ENCODE results near the gene MYT1. TPM values are rescaled to one million over a fixed set of nuclear protein-coding genes. Genes with fewer than 3 reads are reported as not detected.
"Not testable (repeated sequence)": the region's sequence is repeated elsewhere in the genome, so short reads cannot be mapped to it uniquely, and the experiment has no call there.

The MYT1 gene
- not detected for polyA plus RNA-seq

DNA sequence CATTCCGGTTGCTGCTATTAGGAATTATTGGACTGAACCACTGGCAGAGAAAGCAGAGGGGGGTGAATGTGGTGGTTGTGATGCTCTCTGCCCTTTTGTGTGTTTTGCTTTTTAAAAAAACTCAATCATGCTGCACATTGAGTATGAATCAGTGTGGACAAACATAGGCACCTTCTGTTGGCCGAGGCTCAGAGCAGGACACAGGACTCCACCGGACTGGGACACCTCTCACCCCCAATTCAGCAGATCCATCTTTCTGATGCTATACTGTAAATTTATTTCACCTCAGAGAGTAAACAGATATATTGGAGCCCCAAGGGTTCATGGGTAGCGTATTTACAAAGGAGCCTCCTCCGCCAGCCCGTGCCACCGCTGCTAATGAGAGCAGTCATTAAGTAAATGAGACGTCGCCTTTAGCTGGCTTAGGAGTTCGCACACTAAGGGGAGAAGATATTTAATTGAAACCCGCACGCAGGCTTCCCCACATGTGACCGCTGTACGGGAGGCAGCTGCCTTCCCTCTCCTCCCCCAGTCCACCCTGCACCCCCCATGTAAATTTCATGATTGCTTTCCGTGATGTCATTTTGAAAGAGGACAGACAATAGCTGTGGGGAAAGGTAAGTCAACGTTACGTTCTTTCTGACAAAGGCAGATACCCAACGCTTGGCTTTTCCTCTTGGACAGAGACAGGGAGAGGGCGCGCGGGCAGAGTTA lies at the start of gene MYT1:
MYT1 (plus strand) TSS at position 330 of the 714 bp plus-strand sequence. CDS start 34,410 bp downstream, outside the sequence.
- peaks cover 0 to 1% (median 0%) of the 10 kb centered on the region in 3 donors for H3K4me1 Mint-ChIP-seq
- peaks cover 4% of the 10 kb centered on the region for H3K36me3 Mint-ChIP-seq
- peaks cover 58% of the 10 kb centered on the region for H3K27me3 Mint-ChIP-seq
- no peak within 1 kb of the TSS for H3K4me3 Mint-ChIP-seq
- peaks cover 0 to 1% (median 0%) of the 10 kb centered on the region in 3 donors for H3K9me3 Mint-ChIP-seq
- peak within 1 kb of the TSS in 1 of 3 donors; percentile 53 for H3K27ac Mint-ChIP-seq

DNA sequence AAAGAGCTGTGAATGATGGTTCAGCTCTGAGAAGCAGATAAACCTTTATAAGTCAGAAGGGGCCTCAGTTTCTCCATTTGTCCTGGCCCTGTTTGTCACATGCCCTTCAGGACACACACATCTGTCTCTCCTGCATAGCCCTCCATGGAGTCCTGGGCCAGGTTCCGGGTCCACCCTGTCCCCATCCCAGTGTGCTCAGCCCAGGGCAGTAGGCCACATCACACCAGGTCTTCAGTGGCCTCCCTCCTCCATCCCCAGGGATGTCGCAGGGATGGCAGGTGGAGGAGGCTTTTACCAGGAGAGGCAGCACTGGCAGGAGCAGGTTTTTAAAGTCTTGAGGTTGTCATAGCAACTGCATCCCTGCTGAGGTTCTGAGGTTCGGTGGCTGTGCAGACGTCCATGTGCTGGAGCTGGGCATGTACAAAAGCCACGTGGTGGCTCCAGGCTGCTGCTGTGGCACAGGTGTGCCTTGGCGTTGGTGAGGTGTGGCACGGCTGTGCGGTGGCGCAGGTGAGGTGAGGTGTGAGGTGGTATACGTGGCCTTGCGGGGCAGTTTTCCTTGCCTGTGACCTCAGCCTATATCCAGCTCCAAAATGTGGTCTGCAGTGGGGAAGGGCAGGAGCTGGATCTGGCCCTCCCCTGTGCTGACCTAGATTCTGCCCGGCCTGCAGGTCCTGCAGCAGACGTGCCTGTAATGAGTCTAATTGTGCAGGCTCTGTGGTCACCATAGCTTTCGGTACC lies 48.9 kb upstream of the MYT1 start:
- peaks cover 0 to 6% (median 3%) of the 10 kb centered on the region in 3 donors for H3K4me1 Mint-ChIP-seq
- no peaks in the 10 kb centered on the region for H3K9me3 Mint-ChIP-seq
- H3K36me3 Mint-ChIP-seq: no peaks in the 10 kb centered on the region
- H3K27ac Mint-ChIP-seq: no peak overlapping the region
- no peak overlapping the region for H3K4me3 Mint-ChIP-seq
- no peaks in the 10 kb centered on the region for H3K27me3 Mint-ChIP-seq

DNA sequence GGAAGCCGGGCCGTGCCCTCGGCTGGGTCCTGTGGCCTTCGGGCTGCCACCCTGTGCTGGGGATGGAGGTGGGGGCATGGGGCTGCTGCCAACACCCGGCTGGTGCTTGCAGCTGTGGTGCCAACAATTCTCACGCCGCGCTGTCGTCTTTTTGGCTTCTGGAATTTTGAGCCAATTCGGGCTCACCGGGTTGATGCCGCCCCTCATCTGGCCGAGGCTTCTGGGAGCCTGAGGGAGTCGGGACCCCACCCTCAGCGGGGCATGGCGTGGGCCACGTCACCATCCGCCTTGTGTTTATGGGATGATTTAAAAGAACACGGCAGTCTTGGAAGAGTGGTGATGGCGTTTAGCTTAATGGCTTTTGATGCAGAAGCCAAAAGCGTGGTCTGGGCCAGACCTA lies 48.2 kb upstream of the MYT1 start:
- Mint-ChIP-seq H3K4me1 (peaks cover 0 to 8% (median 3%) of the 10 kb centered on the region in 3 donors), H3K27me3 (no peaks in the 10 kb centered on the region), H3K9me3 (no peaks in the 10 kb centered on the region), H3K4me3 (no peak overlapping the region), H3K27ac (peak overlapping the region in 1 of 3 donors; percentile 35), H3K36me3 (no peaks in the 10 kb centered on the region)

DNA sequence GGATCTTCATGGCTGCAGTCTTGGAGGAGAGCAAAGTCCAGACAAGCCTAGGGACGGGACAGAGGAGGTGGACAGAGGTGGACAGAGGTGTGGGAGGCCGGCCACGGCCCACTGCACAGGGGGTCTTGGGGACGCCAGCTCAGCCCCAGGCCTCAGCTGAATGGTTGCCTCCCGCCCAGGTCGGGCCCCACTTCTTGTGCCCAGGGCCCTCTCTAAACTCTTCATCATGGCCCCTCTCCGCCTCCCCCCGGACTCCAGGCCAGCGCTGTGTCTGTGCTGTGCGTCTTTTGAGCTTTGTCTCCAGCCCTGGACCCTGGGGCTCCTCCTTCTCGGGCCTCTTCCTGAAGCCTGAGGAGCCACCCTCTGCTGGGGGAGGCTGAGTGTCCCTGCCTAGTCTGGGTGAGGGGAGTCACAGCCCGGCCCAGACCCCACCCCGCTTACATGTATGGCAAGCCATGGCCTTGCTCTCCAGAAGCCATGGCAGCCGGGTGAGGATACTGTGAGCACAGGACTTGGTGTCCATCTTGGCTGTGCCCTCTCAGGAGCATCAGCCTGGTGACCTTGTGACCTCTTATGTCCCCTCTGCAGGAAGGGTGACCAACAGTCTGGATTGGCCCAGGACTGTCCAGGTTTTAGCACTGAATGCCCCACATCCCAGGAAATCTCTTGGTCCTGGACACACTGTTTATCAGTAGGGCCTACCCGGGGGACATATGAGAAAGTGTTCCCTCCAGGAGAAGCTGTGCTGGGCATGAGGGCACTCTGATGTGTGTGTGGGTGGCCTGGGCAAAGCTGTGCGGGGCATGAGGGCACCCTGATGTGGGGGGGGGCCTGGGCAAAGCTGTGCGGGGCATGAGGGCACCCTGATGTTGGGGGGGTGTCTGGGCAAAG lies 47.5 kb upstream of the MYT1 start:
- H3K4me1 Mint-ChIP-seq: peaks cover 0 to 8% (median 3%) of the 10 kb centered on the region in 3 donors
- peak overlapping the region in 1 of 3 donors; percentile 35 for H3K27ac Mint-ChIP-seq
- H3K27me3 Mint-ChIP-seq: no peaks in the 10 kb centered on the region
- H3K9me3 Mint-ChIP-seq: no peaks in the 10 kb centered on the region
- H3K36me3 Mint-ChIP-seq: no peaks in the 10 kb centered on the region
- peak overlapping the region in 1 of 4 donors; percentile 17 for H3K4me3 Mint-ChIP-seq

DNA sequence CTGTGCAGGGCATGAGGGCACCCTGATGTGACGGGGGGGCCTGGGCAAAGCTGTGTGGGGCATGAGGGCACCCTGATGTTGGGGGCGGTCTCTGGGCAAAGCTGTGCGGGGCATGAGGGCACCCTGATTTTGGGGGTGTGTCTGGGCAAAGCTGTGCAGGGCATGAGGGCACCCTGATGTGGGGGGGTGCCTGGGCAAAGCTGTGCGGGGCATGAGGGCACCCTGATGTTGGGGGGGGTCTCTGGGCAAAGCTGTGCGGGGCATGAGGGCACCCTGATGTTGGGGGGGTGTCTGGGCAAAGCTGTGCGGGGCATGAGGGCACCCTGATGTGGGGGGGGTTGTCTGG lies 46.8 kb upstream of the MYT1 start:
- H3K4me3 Mint-ChIP-seq: peak overlapping the region in 1 of 4 donors; percentile 17
- not testable (repeated sequence) for H3K9me3 Mint-ChIP-seq, H3K27ac Mint-ChIP-seq, H3K27me3 Mint-ChIP-seq, H3K4me1 Mint-ChIP-seq, H3K36me3 Mint-ChIP-seq

DNA sequence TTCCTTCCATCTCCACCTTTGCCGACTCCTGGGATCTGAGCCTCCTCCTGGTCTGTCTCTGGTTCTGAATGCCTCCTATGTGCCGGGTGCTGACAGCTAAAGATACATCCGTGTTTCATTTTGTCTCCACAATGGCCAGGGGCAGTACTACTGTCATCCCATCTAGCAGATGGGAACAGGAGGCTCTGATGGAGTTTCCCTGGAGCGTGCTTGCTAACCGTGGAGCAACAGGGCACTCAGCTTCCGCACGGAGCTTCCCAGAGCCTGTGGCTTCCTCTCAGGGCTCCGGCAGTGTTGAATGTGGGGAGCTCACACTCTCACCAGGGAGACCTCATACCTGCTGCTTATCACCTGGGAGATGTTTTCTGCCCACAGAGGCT lies 45.0 kb upstream of the MYT1 start:
- H3K4me1 Mint-ChIP-seq: peaks cover 0 to 5% (median 3%) of the 10 kb centered on the region in 3 donors
- H3K36me3 Mint-ChIP-seq: no peaks in the 10 kb centered on the region
- no peaks in the 10 kb centered on the region for H3K9me3 Mint-ChIP-seq
- H3K27ac Mint-ChIP-seq: peak overlapping the region in 1 of 3 donors; percentile 53
- H3K27me3 Mint-ChIP-seq: peaks cover 2% of the 10 kb centered on the region
- no peak overlapping the region for H3K4me3 Mint-ChIP-seq

DNA sequence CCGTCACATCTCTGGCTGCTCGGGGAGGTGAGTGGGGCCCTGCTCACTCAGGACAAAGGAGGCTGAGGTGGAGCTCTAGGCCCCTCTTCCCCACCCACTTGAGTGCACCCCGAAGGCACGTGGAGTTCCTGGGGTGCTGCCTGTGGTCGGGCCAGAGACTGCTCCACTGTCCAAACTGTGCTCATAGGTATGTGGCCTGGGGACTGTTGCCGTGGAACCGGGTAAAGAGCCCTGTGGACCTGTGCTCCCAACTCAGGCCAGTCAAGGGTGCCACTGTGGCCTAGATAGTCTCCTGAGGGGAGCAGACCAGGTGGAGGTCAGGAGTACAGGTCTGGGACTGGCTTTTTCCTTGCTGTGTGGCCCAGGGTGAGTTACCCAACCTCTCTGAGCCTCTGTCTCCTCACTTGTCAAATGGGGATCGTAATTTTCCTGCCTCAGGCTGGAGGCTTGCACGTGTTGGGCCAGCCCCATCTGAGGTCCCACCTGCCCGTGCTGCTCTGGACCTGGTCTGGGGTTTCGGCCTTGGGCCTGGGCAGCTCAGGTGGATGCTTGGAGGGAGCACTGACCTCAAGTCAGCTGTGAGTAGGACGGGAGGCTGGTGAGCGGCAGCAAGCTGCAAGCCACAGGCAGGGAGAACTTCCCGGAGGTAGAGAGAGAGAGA lies 44.4 kb upstream of the MYT1 start:
- Mint-ChIP-seq H3K27me3 (peaks cover 2% of the 10 kb centered on the region), H3K36me3 (no peaks in the 10 kb centered on the region), H3K4me3 (peak overlapping the region; percentile 21 to 91 (median 81)), H3K27ac (peak overlapping the region; percentile 41 to 92 (median 71)), H3K4me1 (peaks cover 0 to 5% (median 3%) of the 10 kb centered on the region in 3 donors), H3K9me3 (no peaks in the 10 kb centered on the region)

DNA sequence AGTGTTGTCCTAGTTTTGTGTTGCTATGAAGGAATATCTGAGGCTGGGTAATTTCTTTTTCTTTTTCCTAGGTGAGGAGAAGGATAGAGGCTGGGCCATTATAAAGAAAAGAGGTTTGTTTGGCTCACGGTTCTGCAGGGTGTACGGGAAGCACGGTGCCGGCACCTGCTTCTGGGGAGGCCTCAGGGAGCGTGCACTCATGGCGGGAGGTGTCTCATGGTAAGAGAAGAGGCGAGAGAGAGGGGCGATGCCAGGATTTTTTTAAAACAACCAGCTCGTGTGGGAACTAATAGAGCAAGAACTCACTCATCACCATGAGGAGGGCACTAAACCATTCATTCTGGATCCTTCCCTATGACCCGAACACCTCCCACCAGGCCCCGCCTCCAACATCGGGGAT lies 42.7 kb upstream of the MYT1 start:
- Mint-ChIP-seq H3K27ac (peak overlapping the region in 1 of 3 donors; percentile 41), H3K4me1 (peaks cover 0 to 5% (median 3%) of the 10 kb centered on the region in 3 donors), H3K36me3 (no peaks in the 10 kb centered on the region), H3K27me3 (peaks cover 2% of the 10 kb centered on the region), H3K9me3 (no peaks in the 10 kb centered on the region), H3K4me3 (no peak overlapping the region)

DNA sequence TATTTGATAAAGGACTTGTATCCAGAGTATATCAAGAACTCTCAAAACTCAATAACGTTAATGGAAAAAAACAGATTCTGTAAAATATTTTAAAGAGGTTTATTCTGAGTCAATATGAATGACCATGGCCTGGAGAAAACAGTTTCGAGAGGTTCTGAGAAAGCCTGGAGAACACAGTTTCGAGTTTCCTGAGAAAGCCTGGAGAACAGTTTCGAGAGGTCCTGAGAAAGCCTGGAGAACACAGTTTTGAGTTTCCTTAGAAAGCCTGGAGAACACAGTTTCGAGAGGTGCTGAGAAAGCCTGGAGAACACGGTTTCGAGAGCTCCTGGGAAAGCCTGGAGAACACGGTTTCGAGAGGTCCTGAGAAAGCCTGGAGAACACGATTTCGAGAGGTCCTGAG lies 41.3 kb upstream of the MYT1 start:
- H3K27me3 Mint-ChIP-seq, H3K4me3 Mint-ChIP-seq, H3K9me3 Mint-ChIP-seq, H3K27ac Mint-ChIP-seq, H3K4me1 Mint-ChIP-seq, H3K36me3 Mint-ChIP-seq: not testable (repeated sequence)

DNA sequence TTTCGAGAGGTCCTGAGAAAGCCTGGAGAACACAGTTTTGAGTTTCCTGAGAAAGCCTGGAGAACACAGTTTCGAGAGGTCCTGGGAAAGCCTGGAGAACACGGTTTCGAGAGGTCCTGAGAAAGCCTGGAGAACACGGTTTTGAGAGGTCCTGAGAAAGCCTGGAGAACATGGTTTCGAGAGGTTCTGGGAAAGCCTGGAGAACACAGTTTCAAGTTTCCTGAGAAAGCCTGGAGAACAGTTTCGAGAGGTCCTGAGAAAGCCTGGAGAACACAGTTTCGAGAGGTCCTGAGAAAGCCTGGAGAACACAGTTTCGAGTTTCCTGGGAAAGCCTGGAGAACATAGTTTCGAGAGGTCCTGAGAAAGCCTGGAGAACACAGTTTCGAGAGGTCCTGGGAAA lies 40.7 kb upstream of the MYT1 start:
- not testable (repeated sequence) for H3K27ac Mint-ChIP-seq, H3K4me3 Mint-ChIP-seq, H3K36me3 Mint-ChIP-seq, H3K9me3 Mint-ChIP-seq, H3K27me3 Mint-ChIP-seq, H3K4me1 Mint-ChIP-seq

DNA sequence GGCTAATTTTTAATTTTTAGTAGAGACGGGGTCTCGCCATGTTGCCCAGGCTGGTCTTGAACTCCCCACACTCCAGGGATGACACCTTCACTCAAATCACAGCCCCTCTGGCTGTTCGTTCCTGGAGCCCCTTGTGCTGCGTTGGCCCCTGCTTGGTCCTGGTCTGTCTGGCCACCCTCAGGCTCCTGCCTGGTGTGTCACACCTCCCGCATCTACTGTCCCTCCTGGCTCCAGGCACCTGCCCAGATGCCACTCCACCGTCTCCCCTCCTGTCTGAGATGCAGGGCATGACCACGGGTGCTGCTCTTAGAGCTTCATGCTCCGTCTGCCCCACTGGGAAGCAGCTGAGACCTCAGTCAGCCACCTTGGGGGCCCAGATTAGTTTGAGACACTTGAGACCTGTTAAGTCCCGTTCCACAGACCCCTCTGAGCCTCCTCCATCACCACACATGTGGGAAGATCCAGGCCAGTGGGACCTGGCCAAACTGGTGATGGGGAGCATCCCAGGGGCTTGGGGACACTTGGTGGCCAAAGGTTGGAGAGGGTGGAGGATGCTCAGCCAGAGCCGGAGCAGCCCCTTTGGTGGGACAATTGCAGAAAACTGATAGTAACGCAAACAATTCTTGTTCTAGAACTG lies 35.0 kb upstream of the MYT1 start:
- peaks cover 0 to 3% (median 3%) of the 10 kb centered on the region in 3 donors for H3K9me3 Mint-ChIP-seq
- H3K27me3 Mint-ChIP-seq: peaks cover 4% of the 10 kb centered on the region
- no peaks in the 10 kb centered on the region for H3K4me1 Mint-ChIP-seq
- no peak overlapping the region for H3K4me3 Mint-ChIP-seq
- H3K36me3 Mint-ChIP-seq: no peaks in the 10 kb centered on the region
- H3K27ac Mint-ChIP-seq: no peak overlapping the region

DNA sequence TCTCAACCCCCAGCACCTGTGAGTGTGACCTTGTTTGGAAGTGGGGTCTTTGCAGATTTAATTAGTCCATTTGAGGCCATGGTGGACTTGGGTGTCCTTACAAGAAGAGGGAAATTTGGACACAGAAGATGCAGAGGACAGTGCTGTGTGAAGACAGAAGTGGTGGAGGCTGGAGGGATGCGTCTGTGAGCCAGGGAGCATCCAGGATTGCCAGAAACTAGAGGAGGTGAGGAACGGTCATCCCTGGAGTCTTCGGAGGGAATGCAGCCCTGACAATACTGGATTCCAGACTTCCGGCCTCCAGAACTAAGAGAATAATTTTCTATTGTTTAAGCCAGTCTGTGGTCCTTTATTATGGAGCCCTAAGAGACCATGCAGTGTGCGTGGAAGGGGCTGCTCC lies 34.0 kb upstream of the MYT1 start:
- Mint-ChIP-seq H3K4me1 (no peaks in the 10 kb centered on the region), H3K36me3 (no peaks in the 10 kb centered on the region), H3K27me3 (peaks cover 4% of the 10 kb centered on the region), H3K9me3 (peaks cover 0 to 3% (median 3%) of the 10 kb centered on the region in 3 donors), H3K4me3 (no peak overlapping the region), H3K27ac (no peak overlapping the region)

DNA sequence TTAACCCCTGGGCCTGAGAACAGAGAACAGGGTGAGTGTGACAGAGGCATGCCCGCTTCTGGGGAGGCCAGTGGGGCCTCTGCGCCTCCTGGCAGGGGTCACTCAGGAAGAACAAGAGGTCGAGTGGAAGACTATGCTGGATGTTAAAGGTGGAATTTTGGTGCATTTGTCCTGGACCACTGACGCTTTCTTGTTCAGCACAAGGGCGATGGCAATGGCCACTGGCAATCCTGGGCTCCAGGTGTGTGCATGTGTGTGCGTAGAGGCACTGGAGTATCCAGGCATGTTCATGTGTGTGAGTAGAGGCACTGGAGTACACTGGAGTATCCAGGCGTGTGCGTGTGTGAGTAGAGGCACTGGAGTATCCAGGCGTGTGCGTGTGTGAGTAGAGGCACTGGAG lies 33.4 kb upstream of the MYT1 start:
- Mint-ChIP-seq H3K36me3 (no peaks in the 10 kb centered on the region), H3K4me1 (no peaks in the 10 kb centered on the region), H3K27ac (no peak overlapping the region), H3K9me3 (peaks cover 0 to 3% (median 3%) of the 10 kb centered on the region in 3 donors), H3K27me3 (peaks cover 4% of the 10 kb centered on the region), H3K4me3 (no peak overlapping the region)

DNA sequence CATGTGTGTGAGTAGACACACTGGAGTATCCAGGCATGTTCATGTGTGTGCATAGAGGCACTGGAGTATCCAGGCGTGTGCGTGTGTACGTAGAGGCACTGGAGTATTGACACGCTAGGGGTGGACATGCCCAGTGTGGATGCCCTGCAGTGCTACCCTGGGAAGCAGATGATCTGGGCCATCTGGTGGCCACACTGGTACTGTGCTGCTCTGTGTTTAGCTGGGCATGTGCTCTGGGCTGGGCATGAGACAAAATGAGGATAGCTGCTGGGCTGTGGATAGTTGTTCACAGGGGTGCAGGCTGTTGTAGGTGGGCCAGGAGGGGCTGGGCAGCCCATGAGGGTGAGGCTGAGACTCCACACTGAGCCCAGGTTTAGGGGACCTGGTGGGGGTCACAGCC lies 32.8 kb upstream of the MYT1 start:
- Mint-ChIP-seq H3K27me3 (peaks cover 4% of the 10 kb centered on the region), H3K36me3 (no peaks in the 10 kb centered on the region), H3K27ac (no peak overlapping the region), H3K9me3 (peaks cover 0 to 3% (median 3%) of the 10 kb centered on the region in 3 donors), H3K4me3 (no peak overlapping the region), H3K4me1 (no peaks in the 10 kb centered on the region)

Data from IgD-negative memory B cell (primary cell).